NOMO-1 (cell line): Measurements from ENCODE around the gene ERV3-1.
"Not testable (repeated sequence)": the region's sequence is repeated elsewhere in the genome, so short reads cannot be mapped to it uniquely, and the experiment has no call there.

Source experiments
- DNase-seq, 2 experiments: peaks; one replicate each; lab custom pipeline; 2025; ENCODE audit not compliant: unreplicated experiment in 2 of 2; lab: John Stamatoyannopoulos, UW

ERV3-1 gene

DNA sequence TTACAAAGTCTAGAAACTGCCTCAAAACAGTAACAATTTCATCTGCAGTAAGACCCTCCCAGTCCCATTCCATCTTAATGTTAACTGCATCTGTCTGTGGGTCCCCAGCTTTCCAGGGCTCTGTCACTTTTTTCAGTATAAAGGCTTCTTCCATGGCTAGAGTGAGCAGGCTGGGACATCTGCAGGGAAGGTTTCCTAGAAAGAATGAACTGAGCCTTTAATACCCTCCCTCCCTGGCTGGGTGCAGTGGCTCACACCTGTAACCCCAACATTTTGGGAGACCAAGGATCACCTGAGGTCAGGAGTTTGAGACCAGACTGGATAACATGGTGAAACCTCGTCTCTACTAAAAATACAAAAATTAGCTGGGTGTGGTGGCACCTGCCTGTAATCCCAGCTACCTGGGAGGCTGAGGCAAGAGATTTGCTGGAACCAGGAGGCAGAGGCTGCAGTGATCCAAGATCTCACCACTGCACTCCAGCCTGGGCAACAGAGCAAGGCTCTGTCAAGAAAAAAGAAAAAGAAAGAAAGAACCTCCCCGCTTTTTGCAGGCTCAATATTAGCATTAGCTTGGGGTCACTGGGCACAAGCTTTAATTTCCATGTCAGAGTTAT lies 3.4 kb downstream of the ERV3-1 start:
- no peak for DNase-seq

DNA sequence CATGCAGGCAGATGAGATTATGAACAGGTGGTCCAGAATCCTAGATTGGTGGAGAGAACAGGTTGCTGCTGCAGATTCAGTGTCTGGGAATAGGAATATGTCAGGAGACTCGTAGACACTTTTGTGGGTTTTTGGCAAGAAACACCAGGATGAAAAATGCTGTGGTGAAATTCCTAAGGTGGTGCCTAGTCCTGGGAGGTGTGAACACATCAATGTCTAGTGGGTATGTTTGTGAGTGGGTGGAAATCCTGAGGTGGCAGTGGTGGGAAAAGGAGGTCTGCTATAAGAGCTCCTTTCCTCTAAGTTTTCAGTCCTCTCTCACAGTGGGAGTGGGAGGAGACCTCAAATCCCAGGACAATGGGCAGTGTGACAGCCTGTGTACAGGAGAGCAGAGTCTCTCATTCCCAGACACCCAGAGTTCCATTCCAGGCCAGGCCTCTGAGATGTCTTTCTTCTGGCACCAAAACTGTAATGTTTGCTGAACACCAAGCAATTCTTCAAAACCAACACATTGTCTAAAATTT lies 5.1 kb downstream of the ERV3-1 start:
- DNase-seq, result no peak

DNA sequence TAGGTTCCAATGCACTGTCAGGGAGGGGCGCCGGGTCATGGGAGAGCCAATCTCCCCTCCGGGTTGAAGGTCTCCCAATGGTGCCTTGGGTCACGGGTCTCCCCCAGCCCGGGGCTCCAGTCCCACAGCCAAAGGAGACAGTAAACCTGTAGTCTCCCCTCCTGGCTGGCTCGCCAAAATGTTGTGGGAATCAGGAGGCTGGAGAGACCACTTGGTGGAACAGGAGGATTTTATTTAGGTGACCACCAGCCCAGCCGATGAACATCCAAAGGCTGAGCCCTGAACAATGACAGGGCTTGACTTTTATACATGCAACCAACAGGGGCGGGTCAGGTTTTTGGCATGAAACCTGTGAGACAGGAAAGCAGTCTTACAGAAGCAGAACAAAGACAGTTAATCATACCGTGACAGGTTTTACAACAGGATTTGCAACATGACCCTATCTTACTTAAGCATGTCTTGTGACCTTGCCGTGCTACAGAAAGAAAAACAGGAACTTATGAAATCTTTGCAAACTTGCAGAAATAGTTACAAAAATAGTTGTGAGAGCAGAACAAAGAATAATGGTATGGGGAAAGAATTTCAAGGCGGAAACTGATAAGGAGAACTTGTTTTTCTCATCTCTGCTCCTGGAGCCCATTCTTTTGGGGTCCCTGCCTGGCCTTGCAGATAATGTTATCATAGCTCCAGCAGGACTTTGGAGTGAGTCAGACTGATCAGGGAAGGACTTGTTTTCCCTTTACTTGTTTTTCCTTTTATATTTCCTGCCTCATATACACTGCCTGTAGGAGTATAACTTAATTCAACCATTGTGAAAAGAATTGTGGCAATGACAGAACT lies 7.1 kb downstream of the ERV3-1 start:
- DNase-seq, result peak; percentile 85 to 94

DNA sequence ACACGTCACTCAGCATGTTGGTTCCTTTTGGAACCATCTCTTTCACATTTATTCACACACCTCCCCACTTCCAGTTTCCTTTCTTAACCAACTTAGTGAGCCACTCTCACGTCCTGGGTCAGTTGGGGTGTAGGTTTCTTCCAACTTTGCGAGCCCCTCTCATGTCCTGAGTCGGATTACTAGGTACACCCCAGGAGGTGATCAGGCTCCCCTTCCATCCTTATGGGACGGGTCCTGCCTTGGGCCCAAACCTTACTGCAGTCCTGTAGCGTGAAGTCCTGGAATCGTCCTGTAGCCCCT lies 7.7 kb downstream of the ERV3-1 start:
- DNase-seq, result no peak

GRCh38 chr7:64997927-64998391 lies 8.5 kb downstream of the ERV3-1 start:
- no peak for DNase-seq

DNA sequence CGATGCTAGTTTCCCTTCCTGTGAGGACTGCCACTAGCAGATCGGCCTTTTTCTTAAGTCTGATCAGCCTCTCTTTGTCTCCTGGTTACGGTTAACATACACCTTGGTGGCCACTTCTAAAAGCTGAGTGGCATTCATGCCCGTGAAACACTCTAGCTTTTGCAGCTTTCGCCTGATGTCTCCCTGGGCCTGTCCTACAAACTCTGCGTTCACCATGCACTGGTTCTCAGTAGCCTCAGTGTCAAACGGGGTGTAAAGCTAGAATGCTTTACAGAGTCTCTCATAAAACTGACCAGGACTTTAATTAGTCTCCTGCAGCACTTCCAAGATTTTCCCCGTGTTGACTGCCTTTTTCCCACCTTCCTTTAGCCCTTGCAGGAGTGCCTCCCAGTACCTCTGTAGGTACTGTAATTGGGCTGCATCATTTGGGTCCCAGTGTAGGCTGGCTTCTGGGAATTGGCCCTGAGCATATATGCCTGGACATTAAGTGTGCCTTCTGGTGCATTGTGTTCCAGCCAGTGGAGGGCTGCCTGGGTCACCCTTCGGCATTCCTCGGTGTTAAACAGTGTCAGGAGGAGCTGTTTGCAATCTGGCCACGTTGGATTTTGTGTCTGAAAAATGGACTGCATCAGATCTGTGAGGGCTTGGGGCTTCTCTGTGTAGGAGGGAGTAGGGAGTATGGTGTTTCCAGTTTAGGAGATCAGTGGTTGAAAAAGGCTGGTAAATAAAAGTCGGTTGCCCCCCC lies 9.2 kb downstream of the ERV3-1 start:
- no peak for DNase-seq

DNA sequence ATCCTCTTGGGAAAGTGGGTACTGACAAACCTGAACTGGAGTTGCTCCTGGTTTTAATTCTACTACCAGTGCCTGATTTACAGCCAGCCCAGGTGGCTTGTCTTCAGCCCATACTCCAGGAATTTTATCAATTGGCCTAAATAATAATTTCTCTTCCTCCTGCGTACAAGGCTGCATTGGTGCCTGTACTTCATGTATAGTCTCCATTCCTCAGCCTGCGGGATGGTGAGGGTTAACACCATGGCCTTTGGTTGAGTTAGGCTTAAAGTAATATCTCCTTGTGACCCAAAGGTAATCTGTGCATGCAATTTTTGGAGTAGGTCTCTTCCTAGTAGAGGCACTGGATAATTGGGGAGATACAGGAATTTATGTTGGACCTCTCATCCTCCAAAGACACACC lies 10.2 kb downstream of the ERV3-1 start:
- DNase-seq, result no peak

DNA sequence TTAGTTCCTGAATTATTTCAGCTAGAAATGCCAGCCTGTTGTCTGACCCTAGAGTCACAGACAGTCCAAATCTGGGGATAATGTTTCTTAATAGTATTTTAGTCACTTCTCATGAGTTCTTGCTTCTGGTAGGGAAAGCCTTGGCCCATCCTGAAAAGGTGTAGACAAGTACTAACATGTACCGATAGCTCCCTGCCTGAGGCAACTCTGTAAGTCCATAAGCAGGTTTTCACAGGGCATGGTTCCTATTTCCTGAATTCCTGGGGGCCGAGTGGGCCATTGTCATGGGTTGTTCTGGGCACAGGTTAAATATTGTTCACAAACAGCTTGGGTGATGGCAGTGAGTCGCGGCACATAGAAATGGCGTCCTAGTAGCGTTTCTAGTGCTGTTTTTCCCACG lies 12.6 kb downstream of the ERV3-1 start:
- DNase-seq, result no peak

DNA sequence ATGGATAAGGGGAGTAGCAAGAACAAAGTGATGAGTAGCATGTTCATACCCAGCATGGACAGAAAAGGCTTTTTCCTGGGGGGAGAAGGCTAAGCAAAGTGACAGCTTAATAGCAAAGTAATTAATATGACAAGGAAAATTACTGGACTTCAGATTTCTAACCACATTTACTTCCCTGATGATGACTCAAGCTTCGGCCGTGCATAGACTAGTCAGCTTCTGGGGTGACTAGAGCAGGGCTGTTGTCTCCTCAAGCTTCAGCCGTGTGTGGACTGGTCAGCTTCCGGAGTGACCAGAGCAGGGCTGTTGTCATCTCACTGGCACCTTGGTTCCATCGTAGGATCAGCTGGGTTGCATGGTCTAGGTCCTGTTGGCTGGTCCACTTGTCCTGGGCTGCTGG lies 13.5 kb downstream of the ERV3-1 start:
- DNase-seq, result no peak

- DNase-seq, result no peak
Observed at GRCh38 chr7:64990936-64991335, 15.6 kb downstream of the ERV3-1 start, which contains the start of gene ZNF117. Gene ZNF117, minus strand, starts transcription at chr7:64991036.

DNA sequence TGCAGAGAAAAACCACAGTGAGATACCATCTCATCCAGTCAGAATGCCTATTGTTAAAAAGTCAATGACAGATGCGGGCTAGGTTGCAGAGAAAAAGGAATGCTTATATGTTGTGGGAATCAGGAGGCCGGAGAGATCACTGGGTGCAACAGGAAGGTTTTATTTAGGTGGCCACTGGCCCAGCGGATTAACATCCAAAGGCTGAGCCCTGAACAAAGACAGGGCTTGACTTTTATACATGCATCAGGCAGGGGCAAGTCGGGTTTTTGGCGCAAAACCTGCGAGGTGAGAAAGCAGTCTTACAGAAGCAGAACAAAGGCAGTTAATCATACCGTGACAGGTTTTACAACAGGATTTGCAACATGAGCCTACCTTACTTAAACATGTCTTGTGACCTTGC lies 16.3 kb downstream of the ERV3-1 start:
- no peak for DNase-seq

- no peak for DNase-seq
Observed at GRCh38 chr7:64978497-64979203, 27.8 kb downstream of the ERV3-1 start.

GRCh38 chr7:64965594-64965993 lies 40.9 kb downstream of the ERV3-1 start:
- DNase-seq, result no peak

DNA sequence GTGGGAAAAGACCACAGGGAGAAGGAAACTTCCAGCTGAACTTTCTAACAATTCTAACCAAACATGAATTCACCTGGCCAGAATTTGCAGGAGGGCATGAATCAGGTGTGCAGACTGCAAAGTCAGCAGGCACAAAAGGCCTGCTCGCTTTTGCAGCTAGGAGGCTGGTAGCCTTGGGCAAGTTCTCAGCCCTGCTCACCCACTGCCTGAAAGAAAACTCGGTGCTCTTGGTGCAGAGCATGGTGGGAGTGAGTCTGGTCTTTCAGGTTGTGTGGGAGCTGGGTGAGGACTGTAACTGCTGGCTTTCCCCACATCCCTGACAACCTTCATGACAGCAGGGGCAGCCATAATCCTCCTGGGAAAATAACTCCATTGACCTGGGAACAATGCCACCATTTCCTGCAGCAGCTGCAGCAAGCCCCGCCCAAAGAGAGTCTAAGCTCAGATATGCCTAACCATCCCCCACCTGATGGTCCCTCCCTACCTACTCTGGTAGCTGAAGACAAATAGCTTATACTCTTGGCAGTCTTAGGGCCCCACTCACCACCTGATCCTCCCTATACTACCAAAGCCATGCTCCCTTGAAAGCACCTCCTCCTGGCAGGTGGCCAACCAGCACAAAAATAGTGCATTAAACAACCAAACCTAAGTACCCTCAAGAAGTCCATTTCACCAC lies 47.3 kb downstream of the ERV3-1 start:
- DNase-seq, result no peak

DNA sequence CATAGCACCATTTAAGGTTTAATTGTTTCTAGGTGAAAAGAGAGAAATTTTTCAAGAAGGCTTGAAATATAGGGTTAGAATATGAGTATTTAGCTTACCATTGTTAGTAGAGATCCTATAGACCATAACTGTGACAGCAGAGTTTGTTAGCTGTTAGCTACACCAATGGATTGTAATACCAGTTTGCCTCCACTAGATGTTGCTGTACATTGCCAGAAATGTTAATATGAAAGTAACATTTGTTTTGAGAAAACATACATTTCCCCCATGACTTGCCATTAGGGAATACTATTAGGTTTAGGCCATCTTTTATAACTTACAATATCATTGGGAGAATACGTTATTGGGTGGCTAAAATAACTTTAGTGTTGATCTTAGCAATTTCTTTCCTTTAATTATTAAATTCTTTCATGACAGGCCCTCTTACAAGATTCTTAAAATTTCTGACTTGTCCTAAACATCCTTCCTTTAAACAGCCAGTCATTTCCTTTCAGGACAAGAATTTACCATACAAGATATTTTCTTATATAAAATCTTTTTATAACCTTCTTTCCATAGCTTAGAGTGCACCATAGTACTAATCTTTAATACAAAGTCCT lies 55.1 kb downstream of the ERV3-1 start:
- peak; percentile 33 to 38 for DNase-seq

- not testable (repeated sequence) for DNase-seq
Observed at GRCh38 chr7:64950673-64951072, 55.8 kb downstream of the ERV3-1 start.

DNA sequence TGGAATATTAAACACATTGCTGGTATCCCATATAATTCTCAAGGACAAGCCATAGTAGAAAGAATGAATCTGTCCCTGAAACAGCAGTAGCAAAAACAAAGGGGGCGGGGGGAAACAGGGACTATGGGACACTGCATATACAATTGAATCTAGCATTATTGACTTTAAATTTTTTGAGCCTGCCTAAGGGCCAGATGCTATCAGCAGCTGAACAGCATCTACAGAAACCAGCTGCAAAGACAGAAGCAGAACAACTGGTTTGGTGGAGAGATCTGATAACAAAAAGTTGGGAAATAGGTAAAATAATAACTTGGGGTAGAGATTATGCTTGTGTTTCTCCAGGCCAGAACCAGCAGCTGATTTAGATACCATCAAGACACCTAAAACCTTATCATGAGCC lies 57.7 kb downstream of the ERV3-1 start:
- DNase-seq, result not testable (repeated sequence)

GRCh38 chr7:64947252-64948000 lies 59.1 kb downstream of the ERV3-1 start:
- no peak for DNase-seq

GRCh38 chr7:64946772-64947171 lies 59.7 kb downstream of the ERV3-1 start:
- no peak for DNase-seq
